Spinal cord (tissue), 4 donors: Measurements from ENCODE around the gene SPATA4. TPM values are rescaled to one million over a fixed set of nuclear protein-coding genes. Genes with fewer than 3 reads are reported as not detected.

Source experiments
- polyA plus RNA-seq, 2 donors: library from polyadenylated mRNA; unstranded; fragments of 120-200 nt; gene quantifications; one replicate each; pipeline ENCODE4 v1.2.1, GENCODE V29; 2013; ENCODE audit not compliant: insufficient read length in 2 of 2
- total RNA-seq, 2 donors: library from RNA; depleted of rRNA in 1 of 2; stranded (reverse); fragments of 120-200 nt in 1 of 2; fragments of >200 nt in 1 of 2; gene quantifications; one replicate each; pipeline versions ENCODE4 v1.2.3 to v1.2.4, GENCODE V29; 2013 to 2014

The SPATA4 gene
- total and polyA plus RNA-seq, 4 donors: 0.50 to 1.2 (median 0.94) TPM

Other genes with a start within 250 kb of the SPATA4 start
- gene WDR17, start 129.7 kb downstream of the SPATA4 start, total RNA-seq: 10 to 100 TPM; 20.3 to 42.5 TPM
- gene WDR17, start 129.7 kb downstream of the SPATA4 start, polyA plus RNA-seq: 10 to 100 TPM; 26.2 to 30.3 TPM
- 1 to 10 TPM in 1 of 2 donors, not detected in 1; 1.7 TPM for gene ASB5, start 73.6 kb upstream of the SPATA4 start, total RNA-seq
- gene ASB5, start 73.6 kb upstream of the SPATA4 start, polyA plus RNA-seq: under 1 TPM; 0.35 to 0.44 TPM
- gene SPCS3, start 124.4 kb upstream of the SPATA4 start, total RNA-seq: 100 to 1,000 TPM in 1 of 2 donors, 10 to 100 TPM in 1; 59.6 to 156 TPM
- 10 to 100 TPM; 60.3 to 76.5 TPM for gene SPCS3, start 124.4 kb upstream of the SPATA4 start, polyA plus RNA-seq